ENCODE measurements around the gene IFITM10. TPM values are rescaled to one million over a fixed set of nuclear protein-coding genes. Genes with fewer than 3 reads are reported as not detected.

The IFITM10 gene
- total RNA-seq, 1 donor from 2014 or later = 2.7 TPM

GRCh38 chr11:1703146-1703545 is 47.2 kb downstream of the IFITM10 start:
- no peak for DNase-seq (ENCODE audit: low spot score in 2 of 2, unreplicated experiment in 2 of 2)
- H3K36me3 Mint-ChIP-seq = no peaks in the 10 kb centered on the region
- peaks cover 4% of the 10 kb centered on the region for H3K27me3 Mint-ChIP-seq (ENCODE audit: low read depth)
- H3K9me3 Mint-ChIP-seq = peaks cover 10% of the 10 kb centered on the region
- TF ChIP-seq CTCF (IDR thresholded peaks at IDR 0.05; ENCODE audit: unreplicated experiment) = no peak
- peaks cover 28% of the 10 kb centered on the region for H3K4me1 Mint-ChIP-seq
- H3K4me3 Mint-ChIP-seq = no peak overlapping the region
- H3K27ac Mint-ChIP-seq = no peak overlapping the region

GRCh38 chr11:1702506-1702905 is 47.9 kb downstream of the IFITM10 start:
- DNase-seq (ENCODE audit: low spot score in 2 of 2, unreplicated experiment in 2 of 2) = no peak
- no peak for TF ChIP-seq CTCF (IDR thresholded peaks at IDR 0.05; ENCODE audit: unreplicated experiment)
- Mint-ChIP-seq H3K4me1 (peaks cover 28% of the 10 kb centered on the region), H3K27ac (no peak overlapping the region), H3K9me3 (peaks cover 10% of the 10 kb centered on the region), H3K36me3 (no peaks in the 10 kb centered on the region), H3K4me3 (no peak overlapping the region), H3K27me3 (ENCODE audit: low read depth) (peaks cover under 1% of the 10 kb centered on the region)

- Mint-ChIP-seq H3K4me3 (no peak overlapping the region), H3K27ac (no peak overlapping the region), H3K4me1 (peaks cover 24% of the 10 kb centered on the region), H3K27me3 (ENCODE audit: low read depth) (no peaks in the 10 kb centered on the region), H3K36me3 (no peaks in the 10 kb centered on the region), H3K9me3 (peaks cover 6% of the 10 kb centered on the region)
- DNase-seq (ENCODE audit: low spot score in 2 of 2, unreplicated experiment in 2 of 2) = no peak
- no peak for TF ChIP-seq CTCF (IDR thresholded peaks at IDR 0.05; ENCODE audit: unreplicated experiment)
Measured at GRCh38 chr11:1701091-1701807, 49.1 kb downstream of the IFITM10 start.

GRCh38 chr11:1699771-1700170 is 50.6 kb downstream of the IFITM10 start:
- H3K27me3 Mint-ChIP-seq (ENCODE audit: low read depth) = peaks cover 2% of the 10 kb centered on the region
- TF ChIP-seq CTCF (IDR thresholded peaks at IDR 0.05; ENCODE audit: unreplicated experiment) = no peak

GRCh38 chr11:1696608-1697570 is 53.5 kb downstream of the IFITM10 start, which contains the start of gene KRTAP5-6:
KRTAP5-6 (plus strand) TSS chr11:1697195; CDS start chr11:1697246, 51 bp downstream.
- Mint-ChIP-seq H3K4me3 (no peak within 1 kb of the TSS), H3K4me1 (peaks cover 10% of the 10 kb centered on the region), H3K27ac (no peak within 1 kb of the TSS), H3K36me3 (no peaks in the 10 kb centered on the region), H3K27me3 (ENCODE audit: low read depth) (peaks cover 2% of the 10 kb centered on the region), H3K9me3 (peaks cover 2% of the 10 kb centered on the region)
- DNase-seq (ENCODE audit: low spot score in 2 of 2, unreplicated experiment in 2 of 2) = no peak
- TF ChIP-seq CTCF (IDR thresholded peaks at IDR 0.05; ENCODE audit: unreplicated experiment) = no peak

More at GRCh38 chr11:1699771-1700170, 50.6 kb downstream of the IFITM10 start:
- H3K9me3 Mint-ChIP-seq = peaks cover 6% of the 10 kb centered on the region
- DNase-seq (ENCODE audit: low spot score in 2 of 2, unreplicated experiment in 2 of 2) = no peak
- no peaks in the 10 kb centered on the region for H3K36me3 Mint-ChIP-seq
- H3K27ac Mint-ChIP-seq = no peak overlapping the region
- H3K4me3 Mint-ChIP-seq = no peak overlapping the region
- peaks cover 9% of the 10 kb centered on the region for H3K4me1 Mint-ChIP-seq

All from mesothelial cell of epicardium (in vitro differentiated cells).